Glutamatergic neuron (in vitro differentiated cells): ENCODE data around the gene RIMOC1. TPM values are rescaled to one million over a fixed set of nuclear protein-coding genes. Genes with fewer than 3 reads are reported as not detected.

Source experiments
- DNase-seq: peaks from one replicate; pipeline ENCODE4 v3.0.0; 2022
- H3K27ac Mint-ChIP-seq: one replicate; pipeline ENCODE4 v1.8.0; 2020; ENCODE audit warnings: mild to moderate bottlenecking, mixed read lengths, inconsistent platforms; ENCODE audit not compliant: unreplicated experiment
- H3K27me3 Mint-ChIP-seq: one replicate; pipeline ENCODE4 v1.8.0; 2020; ENCODE audit warnings: mild to moderate bottlenecking, moderate library complexity, mixed read lengths, inconsistent platforms; ENCODE audit not compliant: unreplicated experiment
- H3K36me3 Mint-ChIP-seq: one replicate; pipeline ENCODE4 v1.8.0; 2020; ENCODE audit warnings: mild to moderate bottlenecking, mixed read lengths, inconsistent platforms; ENCODE audit not compliant: unreplicated experiment
- H3K4me1 Mint-ChIP-seq: one replicate; pipeline ENCODE4 v1.8.0; 2020; ENCODE audit warnings: mild to moderate bottlenecking, low read depth, mixed read lengths, inconsistent platforms; ENCODE audit not compliant: unreplicated experiment
- H3K4me3 Mint-ChIP-seq: one replicate; pipeline ENCODE4 v1.8.0; 2020; ENCODE audit warnings: mild to moderate bottlenecking, mixed read lengths, inconsistent platforms; ENCODE audit not compliant: unreplicated experiment
- H3K9me3 Mint-ChIP-seq: one replicate; pipeline ENCODE4 v1.8.0; 2020; ENCODE audit warnings: mild to moderate bottlenecking, moderate library complexity, mixed read lengths, inconsistent platforms; ENCODE audit not compliant: unreplicated experiment
- total RNA-seq: library from RNA; stranded (reverse); fragmentation: NEBNext Ultra II Directional; extraction: Animal tissue kit (Norgen Biotek cat#: 25700); gene quantifications from one replicate; pipeline ENCODE4 v1.2.1, GENCODE V29; 2021; ENCODE audit not compliant: unreplicated experiment
- TF ChIP-seq, protein P1 (sequence below): fragments of 200-600 bp; sonication (generic); IDR thresholded peaks from one replicate; pipeline ENCODE4 v1.5.0; 2021; ENCODE audit not compliant: partially characterized antibody, unreplicated experiment

Gene RIMOC1
- total RNA-seq, 1 donor from 2014 or later = 45.5 TPM

DNA sequence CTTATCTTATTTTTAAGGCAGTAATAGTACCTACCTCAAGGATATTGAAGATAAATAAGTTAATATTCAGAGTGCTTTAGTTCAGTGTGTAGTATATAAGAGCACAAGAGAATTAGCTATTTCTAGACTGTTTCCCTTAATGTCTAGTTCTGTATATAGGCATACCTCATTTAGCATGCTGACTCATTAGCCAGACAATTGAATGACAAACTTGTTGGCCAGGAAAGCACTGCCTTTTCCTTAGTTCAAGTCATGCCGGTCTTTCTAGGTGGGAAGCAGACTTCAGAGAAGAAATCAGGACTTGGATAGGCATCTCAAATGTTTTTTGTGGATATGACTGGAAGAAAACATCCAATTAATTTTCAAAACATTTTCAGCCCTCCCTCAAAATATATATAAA is 17.7 kb downstream of the RIMOC1 start:
- peaks cover 4% of the 10 kb centered on the region for H3K27me3 Mint-ChIP-seq
- H3K4me3 Mint-ChIP-seq = no peak overlapping the region
- H3K9me3 Mint-ChIP-seq = peaks cover 6% of the 10 kb centered on the region
- H3K36me3 Mint-ChIP-seq = no peaks in the 10 kb centered on the region
- no peak overlapping the region for H3K27ac Mint-ChIP-seq
- no peak for DNase-seq
- TF ChIP-seq, protein P1, sequence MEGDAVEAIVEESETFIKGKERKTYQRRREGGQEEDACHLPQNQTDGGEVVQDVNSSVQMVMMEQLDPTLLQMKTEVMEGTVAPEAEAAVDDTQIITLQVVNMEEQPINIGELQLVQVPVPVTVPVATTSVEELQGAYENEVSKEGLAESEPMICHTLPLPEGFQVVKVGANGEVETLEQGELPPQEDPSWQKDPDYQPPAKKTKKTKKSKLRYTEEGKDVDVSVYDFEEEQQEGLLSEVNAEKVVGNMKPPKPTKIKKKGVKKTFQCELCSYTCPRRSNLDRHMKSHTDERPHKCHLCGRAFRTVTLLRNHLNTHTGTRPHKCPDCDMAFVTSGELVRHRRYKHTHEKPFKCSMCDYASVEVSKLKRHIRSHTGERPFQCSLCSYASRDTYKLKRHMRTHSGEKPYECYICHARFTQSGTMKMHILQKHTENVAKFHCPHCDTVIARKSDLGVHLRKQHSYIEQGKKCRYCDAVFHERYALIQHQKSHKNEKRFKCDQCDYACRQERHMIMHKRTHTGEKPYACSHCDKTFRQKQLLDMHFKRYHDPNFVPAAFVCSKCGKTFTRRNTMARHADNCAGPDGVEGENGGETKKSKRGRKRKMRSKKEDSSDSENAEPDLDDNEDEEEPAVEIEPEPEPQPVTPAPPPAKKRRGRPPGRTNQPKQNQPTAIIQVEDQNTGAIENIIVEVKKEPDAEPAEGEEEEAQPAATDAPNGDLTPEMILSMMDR = no peak
- H3K4me1 Mint-ChIP-seq = no peaks in the 10 kb centered on the region

DNA sequence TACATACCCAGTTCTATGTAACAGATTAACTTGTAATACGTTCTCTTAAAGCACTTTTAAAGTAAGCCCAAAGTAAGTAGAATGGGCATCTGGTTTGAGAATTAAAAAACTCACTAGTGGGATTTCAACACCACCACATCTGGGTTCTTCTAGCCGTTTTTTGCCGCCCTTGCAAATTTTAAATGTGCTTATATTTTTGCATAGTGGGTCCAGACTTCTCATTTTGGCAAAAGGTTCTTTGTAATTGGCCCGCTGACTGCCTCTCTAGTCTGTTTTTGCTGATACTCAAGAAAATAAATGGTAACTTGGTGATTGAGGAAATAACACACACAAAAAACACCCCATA is 20.4 kb downstream of the RIMOC1 start:
- no peak for DNase-seq
- Mint-ChIP-seq H3K4me1 (no peaks in the 10 kb centered on the region), H3K9me3 (peaks cover 2% of the 10 kb centered on the region), H3K4me3 (peak overlapping the region; percentile 82), H3K36me3 (no peaks in the 10 kb centered on the region), H3K27ac (no peak overlapping the region), H3K27me3 (no peaks in the 10 kb centered on the region)
- TF ChIP-seq, protein P1 = no peak

DNA sequence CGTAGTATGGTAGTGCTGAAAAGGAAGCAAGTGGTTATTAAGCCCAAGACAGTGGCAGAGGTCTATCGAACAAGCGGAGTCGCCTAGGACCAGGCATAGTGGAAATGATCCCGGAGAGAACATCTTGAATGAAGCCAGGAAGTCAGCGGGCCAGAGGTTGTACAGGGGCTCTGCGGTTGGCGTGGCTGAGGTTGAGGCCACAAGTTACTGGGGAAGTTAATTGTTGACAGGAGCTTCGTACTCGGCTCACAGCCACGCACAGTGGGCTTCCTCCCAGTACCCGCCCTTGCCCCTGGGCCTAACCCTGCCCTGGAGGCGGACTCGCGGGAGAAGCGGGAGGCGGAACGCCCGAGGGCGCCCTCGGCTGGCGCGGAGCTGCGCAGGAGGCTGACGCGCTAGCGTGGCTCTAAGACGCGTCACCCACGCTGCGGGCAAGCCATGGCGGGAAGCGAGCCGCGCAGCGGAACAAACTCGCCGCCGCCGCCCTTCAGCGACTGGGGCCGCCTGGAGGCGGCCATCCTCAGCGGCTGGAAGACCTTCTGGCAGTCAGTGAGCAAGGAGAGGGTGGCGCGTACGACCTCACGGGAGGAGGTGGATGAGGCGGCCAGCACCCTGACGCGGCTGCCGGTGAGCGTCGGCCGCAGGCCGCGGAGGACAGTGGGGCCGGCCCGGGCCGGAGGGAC is 20.9 kb downstream of the RIMOC1 start, which contains the start of gene FBXO4:
TSS of gene FBXO4 (plus strand) at position 410 of the 683 bp plus-strand sequence. CDS start at position 439, 29 bp downstream.
- H3K4me3 Mint-ChIP-seq = peak within 1 kb of the TSS; percentile 82
- H3K27ac Mint-ChIP-seq = no peak within 1 kb of the TSS

DNA sequence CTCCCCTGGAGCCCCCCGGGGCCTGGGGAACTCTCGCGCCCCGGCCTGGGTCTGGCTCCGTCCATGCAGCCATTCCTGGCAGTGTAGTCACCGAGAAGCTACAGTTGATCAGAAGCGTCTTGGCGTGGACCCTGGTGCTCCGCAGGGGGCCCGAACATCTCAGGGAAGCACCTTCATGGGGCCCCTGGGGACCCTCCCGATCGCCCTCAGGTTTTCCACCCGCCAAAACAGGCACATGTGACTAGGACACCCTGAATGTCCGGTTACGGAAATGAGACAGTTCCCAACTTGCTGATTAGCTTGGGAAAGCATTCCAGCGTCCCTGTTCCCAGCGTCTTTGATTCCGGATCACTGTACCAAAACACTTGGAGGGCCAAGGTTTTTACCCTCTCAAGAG is 21.4 kb downstream of the RIMOC1 start:
- TF ChIP-seq, protein P1 = no peak
- H3K36me3 Mint-ChIP-seq = no peaks in the 10 kb centered on the region
- no peak for DNase-seq
- H3K4me3 Mint-ChIP-seq = peak overlapping the region; percentile 78
- no peaks in the 10 kb centered on the region for H3K27me3 Mint-ChIP-seq
- H3K4me1 Mint-ChIP-seq = no peaks in the 10 kb centered on the region
- H3K9me3 Mint-ChIP-seq = peaks cover 2% of the 10 kb centered on the region
- no peak overlapping the region for H3K27ac Mint-ChIP-seq

More for the DNA sequence above, 20.9 kb downstream of the RIMOC1 start, which contains the start of gene FBXO4:
- no peaks in the 10 kb centered on the region for H3K4me1 Mint-ChIP-seq
- no peaks in the 10 kb centered on the region for H3K27me3 Mint-ChIP-seq
- H3K9me3 Mint-ChIP-seq = peaks cover 2% of the 10 kb centered on the region
- TF ChIP-seq, protein P1 = no peak
- peak; percentile 78 for DNase-seq
- H3K36me3 Mint-ChIP-seq = no peaks in the 10 kb centered on the region

DNA sequence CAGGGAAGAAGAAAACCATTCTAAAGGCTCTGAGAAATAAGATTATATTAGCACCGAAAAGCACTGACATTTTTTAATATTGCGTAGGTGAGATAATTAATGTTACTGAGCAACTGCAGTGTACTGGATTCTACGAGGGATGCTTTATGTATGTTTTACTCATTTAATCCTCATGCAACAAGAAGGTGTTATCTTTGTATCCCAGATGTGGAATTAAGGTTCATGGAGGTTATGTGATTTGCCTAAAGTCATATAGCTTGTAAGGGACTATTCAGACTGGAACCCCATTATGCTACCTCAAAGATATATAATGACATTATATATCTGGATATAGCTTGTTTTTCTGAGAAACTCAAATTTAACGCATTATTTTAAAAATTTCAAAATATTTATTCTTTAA is 23.5 kb downstream of the RIMOC1 start:
- no peaks in the 10 kb centered on the region for H3K4me1 Mint-ChIP-seq
- H3K27me3 Mint-ChIP-seq = no peaks in the 10 kb centered on the region
- H3K9me3 Mint-ChIP-seq = peaks cover 2% of the 10 kb centered on the region
- H3K27ac Mint-ChIP-seq = no peak overlapping the region
- TF ChIP-seq, protein P1 = no peak
- H3K36me3 Mint-ChIP-seq = no peaks in the 10 kb centered on the region
- DNase-seq = no peak
- no peak overlapping the region for H3K4me3 Mint-ChIP-seq
